ENCODE data around the gene PPCDC.
"Not testable (repeated sequence)": the region's sequence is repeated elsewhere in the genome, so short reads cannot be mapped to it uniquely, and the experiment has no call there.

PPCDC gene

GRCh38 chr15:75063338-75063737, 39.9 kb downstream of the PPCDC start:
- Mint-ChIP-seq H3K4me1 (ENCODE audit: low read depth) (peaks cover 57% of the 10 kb centered on the region), H3K36me3 (ENCODE audit: low read depth) (peaks cover 40% of the 10 kb centered on the region), H3K4me3 (no peak overlapping the region), H3K27ac (no peak overlapping the region), H3K9me3 (peaks cover 25% of the 10 kb centered on the region), H3K27me3 (ENCODE audit: low read depth) (no peaks in the 10 kb centered on the region)

- Mint-ChIP-seq H3K9me3 (peaks cover 25% of the 10 kb centered on the region), H3K27ac (peak overlapping the region; percentile 24), H3K4me1 (ENCODE audit: low read depth) (peaks cover 59% of the 10 kb centered on the region), H3K4me3 (no peak overlapping the region), H3K36me3 (ENCODE audit: low read depth) (peaks cover 39% of the 10 kb centered on the region), H3K27me3 (ENCODE audit: low read depth) (no peaks in the 10 kb centered on the region)
Observed at GRCh38 chr15:75063889-75064288, 40.5 kb downstream of the PPCDC start.

DNA sequence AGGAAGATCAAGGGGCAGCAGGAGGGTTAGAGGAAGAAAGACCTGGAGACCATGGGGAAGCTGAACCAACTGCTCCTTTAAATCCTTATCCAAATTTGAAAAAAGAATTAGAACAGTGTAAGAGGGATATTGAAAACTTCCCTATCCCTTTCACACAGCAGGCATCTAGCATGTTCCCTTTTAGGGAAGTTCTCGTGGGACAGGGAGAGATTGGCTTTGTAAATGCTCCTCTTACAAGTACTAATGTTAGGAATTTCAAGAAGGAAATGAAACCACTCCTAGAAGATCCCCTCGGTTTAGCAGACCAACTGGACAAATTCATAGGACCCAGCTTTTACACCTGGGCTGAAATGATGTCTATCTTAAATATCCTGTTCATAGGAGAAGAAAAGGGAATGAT, 41.5 kb downstream of the PPCDC start:
- Mint-ChIP-seq H3K4me3 (no peak overlapping the region), H3K27me3 (ENCODE audit: low read depth) (no peaks in the 10 kb centered on the region), H3K36me3 (ENCODE audit: low read depth) (peaks cover 37% of the 10 kb centered on the region), H3K9me3 (peaks cover 25% of the 10 kb centered on the region), H3K27ac (peak overlapping the region; percentile 97), H3K4me1 (ENCODE audit: low read depth) (peaks cover 69% of the 10 kb centered on the region)

- Mint-ChIP-seq H3K9me3 (peaks cover 25% of the 10 kb centered on the region), H3K4me3 (peak overlapping the region; percentile 48), H3K27ac (peak overlapping the region; percentile 97), H3K27me3 (ENCODE audit: low read depth) (no peaks in the 10 kb centered on the region), H3K4me1 (ENCODE audit: low read depth) (peaks cover 75% of the 10 kb centered on the region), H3K36me3 (ENCODE audit: low read depth) (peaks cover 37% of the 10 kb centered on the region)
Observed at GRCh38 chr15:75065467-75065850, 42.1 kb downstream of the PPCDC start.

DNA sequence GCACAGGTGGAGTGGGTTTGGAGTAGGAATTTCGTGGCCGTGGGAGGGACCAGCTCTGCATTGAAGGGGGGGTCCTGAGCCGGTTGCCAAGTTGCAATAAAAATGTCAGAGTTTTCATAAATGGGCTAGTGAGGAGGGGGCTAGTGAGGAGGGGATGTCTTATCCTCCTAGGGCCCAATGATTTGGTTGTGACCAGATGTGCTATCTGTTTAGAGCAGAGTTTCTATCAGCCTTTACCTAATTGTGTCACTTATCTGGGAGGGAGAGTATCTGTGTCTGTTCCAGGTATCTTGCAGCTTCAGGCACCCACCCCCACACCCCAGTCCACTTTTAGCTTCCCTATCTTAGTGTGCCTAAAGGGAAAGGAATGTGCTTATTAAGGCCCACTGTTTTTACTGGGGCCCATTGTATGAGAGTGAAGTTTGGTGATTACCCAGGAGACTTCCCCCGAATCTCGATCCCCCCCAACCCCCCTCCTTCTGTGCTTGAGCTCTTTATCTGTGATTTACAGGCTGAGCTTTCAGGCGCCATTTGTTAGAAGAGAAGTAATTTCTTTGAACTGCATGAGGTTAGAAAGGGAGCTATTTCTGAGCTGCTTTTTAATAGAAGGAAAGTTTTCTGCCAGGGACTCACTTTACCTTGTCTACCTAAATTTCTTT, 42.6 kb downstream of the PPCDC start:
- Mint-ChIP-seq H3K4me1 (ENCODE audit: low read depth) (peaks cover 78% of the 10 kb centered on the region), H3K9me3 (peaks cover 25% of the 10 kb centered on the region)

GRCh38 chr15:75067123-75067830, 43.9 kb downstream of the PPCDC start:
- H3K27me3 Mint-ChIP-seq (ENCODE audit: low read depth), result no peaks in the 10 kb centered on the region
- peaks cover 25% of the 10 kb centered on the region for H3K9me3 Mint-ChIP-seq
- peaks cover 45% of the 10 kb centered on the region for H3K36me3 Mint-ChIP-seq (ENCODE audit: low read depth)
- peak overlapping the region; percentile 97 for H3K27ac Mint-ChIP-seq
- H3K4me1 Mint-ChIP-seq (ENCODE audit: low read depth), result peaks cover 84% of the 10 kb centered on the region
- peak overlapping the region; percentile 54 for H3K4me3 Mint-ChIP-seq

More for the DNA sequence above, 42.6 kb downstream of the PPCDC start:
- Mint-ChIP-seq H3K4me3 (peak overlapping the region; percentile 48), H3K36me3 (ENCODE audit: low read depth) (peaks cover 38% of the 10 kb centered on the region), H3K27me3 (ENCODE audit: low read depth) (no peaks in the 10 kb centered on the region), H3K27ac (peak overlapping the region; percentile 97)

DNA sequence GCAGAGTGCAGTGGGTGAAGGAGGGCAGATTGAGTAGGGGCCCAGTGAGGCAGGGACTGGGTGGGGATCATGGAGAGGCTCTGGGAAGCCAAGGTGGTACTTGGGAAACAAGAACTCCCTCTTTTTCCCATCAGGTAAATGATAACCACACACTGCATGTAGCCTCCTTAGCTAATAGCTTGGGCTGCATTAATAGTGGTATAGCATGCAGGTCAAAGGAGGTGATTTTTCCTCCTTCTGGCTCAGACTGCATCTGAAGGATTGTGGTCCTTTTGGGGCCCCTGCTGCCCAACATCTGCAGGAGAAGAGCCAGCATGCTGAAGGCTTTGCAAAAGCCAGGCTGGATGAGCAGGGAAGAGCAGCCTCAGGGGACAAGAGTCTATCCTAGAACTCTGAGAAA, 45.4 kb downstream of the PPCDC start:
- peak overlapping the region; percentile 57 for H3K4me3 Mint-ChIP-seq
- H3K27ac Mint-ChIP-seq, result peak overlapping the region; percentile 97
- peaks cover 19% of the 10 kb centered on the region for H3K9me3 Mint-ChIP-seq
- H3K4me1 Mint-ChIP-seq (ENCODE audit: low read depth), result peaks cover 89% of the 10 kb centered on the region
- H3K27me3 Mint-ChIP-seq (ENCODE audit: low read depth), result no peaks in the 10 kb centered on the region
- peaks cover 45% of the 10 kb centered on the region for H3K36me3 Mint-ChIP-seq (ENCODE audit: low read depth)

DNA sequence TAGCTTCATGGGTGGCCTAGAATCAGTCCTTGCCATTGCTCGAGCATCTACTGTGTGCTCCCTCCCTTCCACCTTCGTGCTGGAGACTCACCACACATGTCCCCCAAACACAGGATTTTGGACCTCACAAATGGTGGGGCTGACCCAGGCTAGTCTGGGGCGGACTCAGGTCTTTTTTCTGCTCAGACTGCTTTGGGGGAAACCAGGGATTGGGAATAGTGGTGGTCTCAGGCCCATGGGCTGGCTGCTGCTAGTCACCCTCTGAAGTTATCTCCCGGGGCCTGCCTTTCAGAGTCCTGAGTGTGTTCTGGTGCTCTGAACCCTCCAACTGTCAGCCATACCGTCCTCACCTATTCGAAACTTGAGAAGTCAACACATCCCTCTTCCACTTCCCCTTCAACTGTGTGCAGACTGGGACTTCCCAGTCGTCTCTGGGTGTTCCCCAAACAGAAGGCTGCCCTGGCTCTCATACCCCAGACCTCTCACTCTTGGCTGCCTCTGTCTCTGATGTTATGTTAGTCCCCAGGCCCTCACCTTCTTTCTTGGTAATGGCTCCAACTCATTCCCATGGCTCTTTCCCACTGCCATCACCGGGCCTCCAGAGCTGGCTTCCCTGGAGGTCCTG, 46.0 kb downstream of the PPCDC start:
- peaks cover 83% of the 10 kb centered on the region for H3K4me1 Mint-ChIP-seq (ENCODE audit: low read depth)
- no peaks in the 10 kb centered on the region for H3K27me3 Mint-ChIP-seq (ENCODE audit: low read depth)
- H3K4me3 Mint-ChIP-seq, result peak overlapping the region; percentile 55
- H3K27ac Mint-ChIP-seq, result peak overlapping the region; percentile 97
- H3K36me3 Mint-ChIP-seq (ENCODE audit: low read depth), result peaks cover 39% of the 10 kb centered on the region
- H3K9me3 Mint-ChIP-seq, result peaks cover 12% of the 10 kb centered on the region

- H3K36me3 Mint-ChIP-seq (ENCODE audit: low read depth), result peaks cover 38% of the 10 kb centered on the region
- peaks cover 12% of the 10 kb centered on the region for H3K9me3 Mint-ChIP-seq
- no peak overlapping the region for H3K4me3 Mint-ChIP-seq
- no peaks in the 10 kb centered on the region for H3K27me3 Mint-ChIP-seq (ENCODE audit: low read depth)
- H3K4me1 Mint-ChIP-seq (ENCODE audit: low read depth), result peaks cover 73% of the 10 kb centered on the region
- H3K27ac Mint-ChIP-seq, result peak overlapping the region; percentile 97
Observed at GRCh38 chr15:75070674-75071073, 47.3 kb downstream of the PPCDC start.

- Mint-ChIP-seq H3K27ac (peak overlapping the region; percentile 46), H3K9me3 (peaks cover 12% of the 10 kb centered on the region), H3K4me1 (ENCODE audit: low read depth) (peaks cover 62% of the 10 kb centered on the region), H3K36me3 (ENCODE audit: low read depth) (peaks cover 30% of the 10 kb centered on the region), H3K27me3 (ENCODE audit: low read depth) (no peaks in the 10 kb centered on the region), H3K4me3 (no peak overlapping the region)
Observed at GRCh38 chr15:75073197-75073596, 49.8 kb downstream of the PPCDC start.

DNA sequence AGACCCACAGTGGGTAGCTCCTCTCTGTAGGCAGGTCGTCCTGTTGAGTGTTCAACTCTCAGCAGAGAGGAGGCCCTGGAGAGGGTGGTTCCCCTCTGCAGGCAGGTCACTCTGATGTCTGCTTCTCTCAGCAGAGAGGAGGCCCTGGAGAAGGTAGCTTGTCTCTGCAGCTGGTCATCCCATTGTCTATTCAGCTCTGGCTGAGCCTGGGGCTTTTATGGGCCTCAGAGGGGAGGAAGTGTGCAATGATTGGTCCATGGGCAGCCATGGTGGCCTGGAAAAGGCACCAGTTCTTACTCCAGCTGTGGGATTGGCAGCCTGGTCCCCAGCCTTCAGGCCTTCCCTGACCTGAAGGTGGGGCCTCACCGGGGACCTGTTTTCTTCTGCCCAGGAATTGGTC, 52.9 kb downstream of the PPCDC start:
- Mint-ChIP-seq H3K9me3 (peaks cover 15% of the 10 kb centered on the region), H3K4me3 (no peak overlapping the region), H3K27me3 (ENCODE audit: low read depth) (peaks cover 19% of the 10 kb centered on the region), H3K27ac (no peak overlapping the region), H3K36me3 (ENCODE audit: low read depth) (peaks cover 25% of the 10 kb centered on the region), H3K4me1 (ENCODE audit: low read depth) (peaks cover 43% of the 10 kb centered on the region)

DNA sequence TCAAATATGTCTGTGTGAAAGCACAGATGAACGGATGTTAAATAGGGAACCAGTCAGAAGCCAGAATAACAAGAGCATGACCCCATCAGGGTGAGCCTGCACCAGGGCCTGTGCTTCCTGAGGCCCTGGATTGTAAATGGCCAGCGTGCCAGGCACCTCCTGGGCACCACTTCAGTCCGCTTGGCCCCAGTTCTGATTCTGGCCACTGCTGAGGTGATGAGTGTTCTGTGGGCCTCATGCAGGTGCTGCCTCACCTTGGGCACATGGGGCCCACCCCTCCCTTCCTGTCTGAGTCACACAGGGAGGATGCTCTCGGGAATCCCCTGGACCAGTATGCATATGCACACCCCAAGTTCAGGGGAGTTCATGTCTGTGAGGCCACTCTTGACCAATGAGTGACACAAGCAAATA, 54.2 kb downstream of the PPCDC start:
- not testable (repeated sequence) for H3K4me3 Mint-ChIP-seq
- Mint-ChIP-seq H3K4me1 (ENCODE audit: low read depth) (peaks cover 34% of the 10 kb centered on the region), H3K36me3 (ENCODE audit: low read depth) (peaks cover 21% of the 10 kb centered on the region), H3K9me3 (peaks cover 15% of the 10 kb centered on the region), H3K27me3 (ENCODE audit: low read depth) (peaks cover 29% of the 10 kb centered on the region), H3K27ac (peak overlapping the region; percentile 49)

GRCh38 chr15:75081150-75081549, 57.8 kb downstream of the PPCDC start:
- peaks cover 19% of the 10 kb centered on the region for H3K9me3 Mint-ChIP-seq
- H3K4me3 Mint-ChIP-seq, result no peak overlapping the region

DNA sequence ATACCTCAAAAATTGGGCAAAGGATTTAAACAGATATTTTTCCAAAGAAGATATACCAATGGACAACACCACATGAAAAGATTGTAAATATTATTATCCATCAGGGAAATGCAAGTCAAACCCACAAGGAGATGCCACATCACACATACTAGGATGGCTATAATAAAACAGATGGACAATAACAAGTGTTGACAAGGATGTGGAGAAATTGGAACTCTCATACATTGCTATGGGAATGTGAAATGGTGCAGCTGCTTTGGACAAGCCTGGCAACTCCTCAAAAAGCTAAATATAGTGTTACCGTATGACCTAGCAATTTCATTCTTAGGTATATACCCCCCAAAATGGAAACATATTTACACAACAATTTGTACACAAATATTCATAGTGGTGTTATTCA, 59.3 kb downstream of the PPCDC start:
- H3K27ac Mint-ChIP-seq, result no peak overlapping the region
- H3K27me3 Mint-ChIP-seq (ENCODE audit: low read depth), result peaks cover 68% of the 10 kb centered on the region
- H3K36me3 Mint-ChIP-seq (ENCODE audit: low read depth), result peaks cover 28% of the 10 kb centered on the region
- H3K4me1 Mint-ChIP-seq (ENCODE audit: low read depth), result peaks cover 19% of the 10 kb centered on the region
- no peak overlapping the region for H3K4me3 Mint-ChIP-seq
- H3K9me3 Mint-ChIP-seq, result peaks cover 29% of the 10 kb centered on the region

More at GRCh38 chr15:75081150-75081549, 57.8 kb downstream of the PPCDC start:
- Mint-ChIP-seq H3K27me3 (ENCODE audit: low read depth) (peaks cover 58% of the 10 kb centered on the region), H3K4me1 (ENCODE audit: low read depth) (peaks cover 25% of the 10 kb centered on the region), H3K27ac (no peak overlapping the region), H3K36me3 (ENCODE audit: low read depth) (peaks cover 20% of the 10 kb centered on the region)

- H3K27me3 Mint-ChIP-seq (ENCODE audit: low read depth), result peaks cover 54% of the 10 kb centered on the region
Observed at GRCh38 chr15:75085708-75086107, 62.3 kb downstream of the PPCDC start.

More at GRCh38 chr15:75085708-75086107, 62.3 kb downstream of the PPCDC start:
- Mint-ChIP-seq H3K4me1 (ENCODE audit: low read depth) (peaks cover 10% of the 10 kb centered on the region), H3K9me3 (peaks cover 26% of the 10 kb centered on the region), H3K36me3 (ENCODE audit: low read depth) (peaks cover 28% of the 10 kb centered on the region)
- H3K4me3 Mint-ChIP-seq, H3K27ac Mint-ChIP-seq: not testable (repeated sequence)
